Muscle layer of duodenum (tissue), 2 donors: ENCODE results near the gene CAMKMT.

ENCODE experiments used
- H3K27ac ChIP-seq: one replicate; pipeline ENCODE4 v1.7.0; 2013; ENCODE audit warnings: mild to moderate bottlenecking, low read length
- H3K27me3 ChIP-seq: one replicate; pipeline ENCODE4 v1.7.0; 2013; ENCODE audit warnings: low read depth, mild to moderate bottlenecking, control low read depth, low read length
- H3K36me3 ChIP-seq, 2 donors: one replicate each; pipeline ENCODE4 v1.7.0; 2013; ENCODE audit warnings: low read length in 2 of 2, control low read depth in 1 of 2, mild to moderate bottlenecking in 1 of 2; ENCODE audit not compliant: insufficient read depth in 2 of 2, control insufficient read depth in 1 of 2
- H3K4me1 ChIP-seq, 2 donors: one replicate each; pipeline ENCODE4 v1.7.0; 2013; ENCODE audit warnings: low read length in 2 of 2, mild to moderate bottlenecking in 2 of 2, control low read depth in 1 of 2, moderate library complexity in 1 of 2; ENCODE audit not compliant: insufficient read depth in 2 of 2, control insufficient read depth in 1 of 2
- H3K4me3 ChIP-seq, 2 donors: one replicate each; pipeline ENCODE4 v1.7.0; 2013; ENCODE audit warnings: low read length in 2 of 2, low read depth in 1 of 2, mild to moderate bottlenecking in 1 of 2
- H3K9me3 ChIP-seq, 2 donors: one replicate each; pipeline ENCODE4 v1.7.0; 2013; ENCODE audit warnings: low read length in 2 of 2, control low read depth in 1 of 2, mild to moderate bottlenecking in 1 of 2; ENCODE audit not compliant: control insufficient read depth in 1 of 2
- donor health status: healthy.

The CAMKMT gene

DNA sequence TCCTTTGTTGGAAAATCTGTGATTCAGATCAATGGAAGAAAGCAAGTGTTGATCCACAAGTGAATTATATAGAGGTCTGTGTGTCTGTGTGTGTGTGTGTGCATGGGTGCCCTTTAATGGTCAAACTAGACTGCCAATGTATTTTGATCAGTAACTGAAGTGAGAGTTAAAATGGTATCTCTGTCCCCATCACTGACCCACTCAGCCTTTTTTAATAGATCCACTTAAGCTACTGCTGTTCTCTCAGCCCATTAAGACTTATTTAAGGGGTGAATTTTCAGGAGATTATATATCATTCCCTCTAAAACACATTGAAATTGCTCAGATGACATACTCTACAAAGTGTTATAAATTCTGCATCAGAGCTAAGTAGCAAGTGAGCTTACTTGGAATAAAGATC lies 386.0 kb downstream of the CAMKMT start:
- Histone ChIP-seq H3K27me3 (no peaks in the 10 kb centered on the region), H3K9me3 (no peaks in the 10 kb centered on the region), H3K4me3 (no peak overlapping the region), H3K36me3 (no peaks in the 10 kb centered on the region), H3K4me1 (peaks cover 0 to 10% of the 10 kb centered on the region in 2 donors), H3K27ac (no peak overlapping the region)

DNA sequence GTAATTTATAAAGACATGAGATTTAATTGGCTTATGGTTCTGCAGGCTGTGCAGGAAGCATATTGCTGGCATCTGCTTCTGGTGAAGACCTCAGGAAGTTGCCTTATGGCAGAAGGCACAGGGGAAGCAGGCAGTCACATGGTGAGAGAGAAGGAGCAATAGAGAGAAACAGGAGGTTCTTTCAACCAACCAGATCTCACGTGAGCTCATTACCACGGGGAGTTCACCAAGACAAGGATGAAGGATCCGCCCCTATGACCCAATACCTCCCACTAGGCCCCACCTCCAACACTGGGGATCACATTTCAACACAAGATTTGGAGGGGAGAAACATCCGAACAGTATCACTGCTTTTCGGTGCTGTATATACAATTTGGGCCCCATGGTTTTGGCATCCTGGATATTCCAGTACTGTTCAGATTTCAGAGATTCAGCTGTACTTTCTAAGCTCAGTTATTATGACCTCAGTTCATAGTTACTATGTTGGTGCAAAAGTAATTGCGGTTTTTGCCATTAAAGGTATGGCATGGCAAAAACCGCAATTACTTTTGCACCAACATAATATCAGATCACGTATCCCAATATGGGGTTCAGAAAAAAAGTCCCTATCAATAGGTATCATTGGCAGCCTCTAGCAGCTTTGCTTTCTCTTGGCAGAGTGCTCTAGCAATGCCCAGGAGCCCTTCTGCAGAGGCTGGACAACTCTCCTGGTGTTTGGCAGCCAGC lies 390.2 kb downstream of the CAMKMT start:
- peaks cover 0 to 2% of the 10 kb centered on the region in 2 donors for H3K9me3 ChIP-seq
- no peak overlapping the region for H3K4me3 ChIP-seq
- H3K4me1 ChIP-seq = no peaks in the 10 kb centered on the region

DNA sequence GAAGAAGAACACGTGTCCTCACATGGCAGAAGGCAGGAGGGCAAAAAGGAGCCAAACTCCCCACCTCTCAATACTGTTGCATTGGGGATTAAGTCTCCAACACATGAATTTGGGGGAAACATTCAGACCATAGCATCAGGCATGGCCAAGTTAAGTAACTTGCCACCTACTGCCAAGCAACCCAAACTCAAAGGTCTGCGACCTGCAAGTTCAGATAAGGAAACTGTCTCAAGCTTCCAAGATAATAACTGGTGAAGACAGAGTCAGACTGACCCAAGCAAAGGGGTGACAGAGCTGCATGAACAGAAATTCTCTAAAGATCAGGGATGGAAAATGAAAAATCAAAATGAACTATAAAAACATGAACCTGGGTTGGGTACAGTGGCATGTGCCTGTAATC lies 391.0 kb downstream of the CAMKMT start:
- H3K36me3 ChIP-seq = no peaks in the 10 kb centered on the region
- H3K4me3 ChIP-seq = no peak overlapping the region
- peaks cover 0 to 2% of the 10 kb centered on the region in 2 donors for H3K9me3 ChIP-seq
- H3K27ac ChIP-seq = no peak overlapping the region
- no peaks in the 10 kb centered on the region for H3K4me1 ChIP-seq
- no peaks in the 10 kb centered on the region for H3K27me3 ChIP-seq

More for the DNA sequence above, 390.2 kb downstream of the CAMKMT start:
- H3K27me3 ChIP-seq = no peaks in the 10 kb centered on the region
- H3K36me3 ChIP-seq = no peaks in the 10 kb centered on the region
- no peak overlapping the region for H3K27ac ChIP-seq

DNA sequence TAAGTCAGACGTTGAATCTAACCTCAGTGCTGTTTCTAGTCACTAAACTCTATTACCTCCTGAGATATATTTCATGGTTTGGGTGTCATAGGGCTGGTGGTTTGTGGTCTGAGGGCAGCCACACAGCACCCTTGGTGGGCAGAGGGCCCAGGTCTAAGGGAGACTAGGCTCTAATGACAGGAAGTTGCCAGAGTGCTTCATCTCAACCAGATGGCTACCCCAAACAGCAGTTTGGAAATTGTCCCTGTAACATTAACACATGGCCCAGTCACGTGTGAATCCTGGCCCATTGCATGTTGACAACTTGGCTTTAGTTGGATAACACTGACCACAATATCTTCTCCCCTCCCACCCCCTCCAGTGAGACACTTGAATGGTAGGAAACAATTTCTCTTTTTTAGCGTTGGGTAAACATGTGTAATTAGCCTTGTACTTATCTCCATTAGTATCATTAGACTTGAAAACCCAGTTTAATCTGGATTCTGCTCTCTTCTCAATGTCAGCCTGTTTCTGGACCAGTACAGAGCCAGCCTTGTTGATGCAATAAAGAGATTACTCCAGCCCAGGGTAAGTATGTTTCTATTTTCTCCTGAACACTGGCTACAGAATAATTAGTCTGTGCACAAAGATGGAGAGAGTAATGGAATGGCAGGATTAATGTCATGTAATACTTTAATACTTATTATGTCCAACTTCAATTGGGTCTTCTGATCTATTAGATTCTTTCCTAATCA lies 392.0 kb downstream of the CAMKMT start:
- H3K27ac ChIP-seq = no peak overlapping the region
- H3K27me3 ChIP-seq = no peaks in the 10 kb centered on the region
- H3K9me3 ChIP-seq = peaks cover 0 to 2% of the 10 kb centered on the region in 2 donors
- no peak overlapping the region for H3K4me3 ChIP-seq
- H3K36me3 ChIP-seq = no peaks in the 10 kb centered on the region
- H3K4me1 ChIP-seq = no peaks in the 10 kb centered on the region

DNA sequence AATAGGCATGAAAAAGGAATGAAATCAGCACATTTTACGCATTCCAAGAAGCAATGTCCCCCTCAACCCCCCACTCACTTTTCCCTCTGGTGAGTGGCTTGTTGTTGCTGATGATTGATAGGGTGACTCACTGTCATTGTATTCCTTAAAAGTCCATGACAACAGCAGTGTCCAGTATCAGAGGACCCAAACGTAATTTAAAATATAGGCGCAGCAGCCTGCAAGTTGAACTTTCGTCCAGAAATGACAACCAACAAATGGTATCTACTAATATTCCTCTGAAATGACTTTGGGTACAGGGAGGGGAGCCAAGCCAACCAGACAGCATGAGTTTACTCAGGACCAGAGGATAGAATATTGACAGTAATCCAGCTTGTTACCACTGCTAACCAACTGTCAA lies 396.8 kb downstream of the CAMKMT start:
- no peaks in the 10 kb centered on the region for H3K36me3 ChIP-seq
- peaks cover 0 to 2% of the 10 kb centered on the region in 2 donors for H3K9me3 ChIP-seq
- no peak overlapping the region for H3K4me3 ChIP-seq
- H3K4me1 ChIP-seq = no peaks in the 10 kb centered on the region
- no peak overlapping the region for H3K27ac ChIP-seq
- H3K27me3 ChIP-seq = no peaks in the 10 kb centered on the region

DNA sequence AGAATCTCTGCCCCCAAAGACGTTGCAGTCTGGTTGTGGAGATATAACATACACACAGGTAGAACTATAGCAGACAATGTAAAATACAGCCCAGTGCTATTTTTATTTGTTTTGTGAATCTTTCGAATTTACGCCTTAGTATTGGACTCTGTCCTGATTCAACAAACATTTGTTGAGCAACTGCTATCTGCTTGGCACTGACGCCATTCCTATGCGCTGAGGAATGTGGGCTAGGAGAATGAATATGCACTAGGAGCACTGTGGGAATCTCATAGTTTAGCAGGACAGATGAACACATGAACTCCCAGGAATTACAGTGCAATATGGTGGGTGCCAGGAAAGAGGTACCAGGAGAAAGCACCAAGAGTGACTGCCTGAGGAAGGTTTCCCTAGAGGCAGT lies 398.1 kb downstream of the CAMKMT start:
- H3K9me3 ChIP-seq = peaks cover 0 to 2% of the 10 kb centered on the region in 2 donors
- H3K27ac ChIP-seq = no peak overlapping the region
- H3K4me3 ChIP-seq = no peak overlapping the region
- H3K4me1 ChIP-seq = no peaks in the 10 kb centered on the region
- no peaks in the 10 kb centered on the region for H3K36me3 ChIP-seq
- H3K27me3 ChIP-seq = no peaks in the 10 kb centered on the region

DNA sequence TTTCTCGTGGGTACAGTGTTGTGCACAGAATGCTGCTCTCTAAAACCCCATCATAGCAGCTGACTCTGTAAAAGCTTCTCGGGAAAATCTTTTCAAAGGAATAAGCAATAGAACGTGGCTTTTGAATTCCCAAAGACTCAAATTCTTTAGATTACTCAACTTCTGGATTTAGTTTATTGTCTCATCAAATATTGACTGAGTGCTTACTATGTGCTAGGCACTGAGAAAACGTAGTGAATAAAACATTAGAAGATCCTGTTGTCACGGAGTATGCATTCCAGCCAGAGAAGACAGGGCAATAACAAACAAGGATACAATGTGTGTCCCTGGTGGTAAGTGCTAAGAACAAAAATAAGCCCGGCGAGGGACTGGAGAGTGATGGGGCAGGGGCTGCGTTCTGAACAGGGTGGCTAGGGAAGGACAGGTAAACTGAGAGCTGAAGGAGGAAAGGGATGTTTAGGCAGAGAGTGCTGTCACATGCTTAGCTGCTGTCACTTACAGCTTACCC lies 401.6 kb downstream of the CAMKMT start:
- Histone ChIP-seq H3K4me1 (no peaks in the 10 kb centered on the region), H3K4me3 (no peak overlapping the region), H3K9me3 (no peaks in the 10 kb centered on the region), H3K27ac (no peak overlapping the region), H3K27me3 (no peaks in the 10 kb centered on the region), H3K36me3 (no peaks in the 10 kb centered on the region)

DNA sequence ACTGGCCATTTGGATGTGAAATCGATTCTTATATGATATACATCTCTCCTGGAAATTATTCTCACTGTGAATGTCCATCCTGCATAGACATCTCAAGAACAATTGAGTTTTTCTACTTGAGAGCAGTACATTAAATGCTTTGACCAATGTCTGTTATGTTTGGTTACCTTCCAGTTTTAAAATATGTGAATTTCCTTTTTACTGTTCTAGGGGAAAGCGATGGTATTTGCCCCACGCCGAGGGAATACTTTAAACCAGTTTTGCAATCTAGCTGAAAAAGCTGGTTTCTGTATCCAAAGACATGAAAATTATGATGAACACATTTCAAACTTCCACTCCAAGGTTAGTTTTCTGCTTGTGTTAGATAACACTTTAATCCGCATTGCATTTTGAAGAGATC lies 404.5 kb downstream of the CAMKMT start:
- H3K4me3 ChIP-seq = no peak overlapping the region
- H3K9me3 ChIP-seq = no peaks in the 10 kb centered on the region
- no peaks in the 10 kb centered on the region for H3K36me3 ChIP-seq
- no peaks in the 10 kb centered on the region for H3K4me1 ChIP-seq
- H3K27ac ChIP-seq = no peak overlapping the region
- no peaks in the 10 kb centered on the region for H3K27me3 ChIP-seq

DNA sequence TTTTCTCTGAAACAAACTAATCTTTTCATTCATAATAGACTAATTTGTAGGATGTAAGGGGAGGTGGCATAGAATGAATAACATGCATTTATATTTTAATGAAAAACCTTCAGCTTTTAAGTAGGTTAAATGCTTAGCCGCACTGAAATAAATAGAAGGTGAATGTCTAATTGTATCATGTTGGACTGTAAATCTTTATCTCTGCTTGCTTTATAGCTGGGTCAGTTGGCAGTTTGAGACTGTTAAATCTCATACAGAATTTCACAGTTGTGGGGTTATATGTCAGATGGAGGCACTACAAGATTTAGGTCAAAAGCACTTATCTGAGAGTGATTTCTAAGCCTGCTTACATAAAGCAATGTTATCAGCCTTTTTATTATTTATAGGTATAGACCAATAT lies 405.0 kb downstream of the CAMKMT start:
- no peaks in the 10 kb centered on the region for H3K27me3 ChIP-seq
- H3K9me3 ChIP-seq = no peaks in the 10 kb centered on the region
- no peak overlapping the region for H3K27ac ChIP-seq
- H3K4me1 ChIP-seq = no peaks in the 10 kb centered on the region
- no peaks in the 10 kb centered on the region for H3K36me3 ChIP-seq
- H3K4me3 ChIP-seq = no peak overlapping the region

DNA sequence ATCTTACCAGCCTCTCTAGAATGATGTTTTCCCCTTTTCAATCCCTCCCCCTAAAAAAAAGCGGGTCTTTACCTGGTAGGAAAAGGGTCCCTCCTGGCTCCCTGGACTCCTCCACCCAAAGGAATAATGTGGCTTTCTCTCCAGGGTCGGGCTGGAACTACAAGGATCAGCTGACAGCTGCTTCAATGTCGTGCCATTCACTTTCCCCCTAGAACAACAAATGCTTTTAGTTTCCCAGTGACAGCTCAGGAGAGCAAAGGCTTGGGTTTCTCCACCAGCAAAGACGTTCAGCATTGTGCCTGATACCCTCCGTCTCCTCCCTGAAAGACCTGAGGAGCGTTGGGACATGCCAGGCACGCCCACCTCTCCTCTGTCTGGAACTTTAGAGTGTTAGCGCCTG lies 405.9 kb downstream of the CAMKMT start:
- H3K27me3 ChIP-seq = no peaks in the 10 kb centered on the region
- H3K4me3 ChIP-seq = no peak overlapping the region
- no peaks in the 10 kb centered on the region for H3K4me1 ChIP-seq
- no peaks in the 10 kb centered on the region for H3K36me3 ChIP-seq
- H3K9me3 ChIP-seq = no peaks in the 10 kb centered on the region
- no peak overlapping the region for H3K27ac ChIP-seq

DNA sequence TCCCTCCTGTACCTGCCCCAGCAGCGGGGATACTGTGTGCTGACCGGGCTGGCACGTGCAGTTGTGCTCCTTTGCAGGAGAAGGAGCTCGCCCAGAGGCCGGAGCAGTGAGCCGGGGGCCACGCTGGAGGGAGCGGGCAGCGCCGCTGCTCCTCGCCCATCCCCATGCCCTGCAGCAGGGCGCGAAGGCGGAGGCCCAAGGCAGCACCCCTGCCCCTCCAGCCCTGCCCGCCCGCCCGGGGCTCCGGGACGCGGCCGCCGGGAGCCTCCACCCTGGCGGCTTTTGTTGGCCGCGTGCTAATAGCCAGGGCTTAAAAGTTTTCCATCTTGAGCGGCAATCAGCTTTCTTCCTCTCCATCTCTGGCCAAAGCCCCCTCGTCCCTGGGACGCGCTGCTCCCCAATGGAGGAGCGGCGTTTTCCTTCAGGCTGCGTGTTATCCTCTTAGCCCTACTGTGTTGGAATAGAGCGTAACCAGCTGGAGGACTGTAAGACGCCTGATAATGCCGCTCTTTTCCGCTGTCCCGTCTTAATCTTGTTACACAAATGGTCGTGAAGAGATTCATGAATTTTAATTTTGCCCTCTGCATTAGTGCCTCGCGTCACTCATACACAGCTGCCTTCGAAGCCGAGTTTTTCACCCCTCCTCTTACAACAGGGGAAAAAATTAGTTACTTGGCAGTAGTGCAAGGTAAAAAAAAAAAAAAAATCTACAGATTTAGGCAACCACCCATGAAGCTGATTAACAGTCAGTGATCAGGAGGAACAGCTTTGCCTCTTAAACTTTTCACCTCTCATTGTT lies 406.9 kb downstream of the CAMKMT start:
- Histone ChIP-seq H3K4me3 (no peak overlapping the region), H3K4me1 (no peaks in the 10 kb centered on the region), H3K36me3 (no peaks in the 10 kb centered on the region), H3K9me3 (no peaks in the 10 kb centered on the region), H3K27me3 (no peaks in the 10 kb centered on the region), H3K27ac (no peak overlapping the region)
